ENCODE measurements around the gene EMID1. TPM values are rescaled to one million over a fixed set of nuclear protein-coding genes. Genes with fewer than 3 reads are reported as not detected.

EMID1 gene
- total RNA-seq, 1 donor from 2014 or later: 7.0 TPM

DNA sequence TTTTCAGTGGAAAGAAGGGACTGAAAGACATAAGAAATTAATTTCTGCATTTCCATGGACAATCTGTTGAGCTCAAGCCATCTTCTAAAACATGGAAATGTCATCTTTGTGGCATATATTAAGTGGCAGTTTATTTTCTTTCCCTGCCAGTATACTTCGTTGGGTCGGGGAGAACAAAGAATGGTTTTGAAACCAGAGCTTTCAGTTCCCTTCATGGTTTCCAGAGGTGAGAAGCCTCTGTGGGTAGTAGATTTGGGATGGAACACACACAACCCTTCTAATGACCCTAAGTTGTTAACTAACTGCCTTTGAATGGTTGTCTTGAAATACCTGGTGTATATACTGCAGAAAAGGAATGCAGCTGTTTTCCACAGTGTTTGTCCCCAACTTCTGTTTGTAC is 83.1 kb downstream of the EMID1 start:
- no peak for DNase-seq (ENCODE audit: low spot score)

DNA sequence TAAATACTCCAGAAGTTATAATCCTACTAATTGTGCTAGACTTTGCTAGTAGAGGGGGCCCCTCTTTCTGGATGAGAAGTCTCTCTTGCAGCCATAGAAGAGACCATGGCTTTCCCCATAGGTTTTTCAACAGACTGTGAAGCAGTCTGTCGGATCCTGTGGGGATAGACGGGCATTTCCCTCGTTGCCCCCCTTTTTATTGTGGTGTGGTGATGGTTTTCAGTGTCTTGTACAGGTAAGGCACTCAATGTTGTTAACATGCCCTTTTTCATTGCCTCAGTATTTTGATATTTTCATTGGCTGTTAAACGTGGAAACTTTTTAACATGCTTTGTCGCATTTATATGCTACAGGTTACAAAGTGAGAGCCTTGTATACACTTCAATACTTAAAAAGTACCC is 84.4 kb downstream of the EMID1 start:
- DNase-seq (ENCODE audit: low spot score): no peak

DNA sequence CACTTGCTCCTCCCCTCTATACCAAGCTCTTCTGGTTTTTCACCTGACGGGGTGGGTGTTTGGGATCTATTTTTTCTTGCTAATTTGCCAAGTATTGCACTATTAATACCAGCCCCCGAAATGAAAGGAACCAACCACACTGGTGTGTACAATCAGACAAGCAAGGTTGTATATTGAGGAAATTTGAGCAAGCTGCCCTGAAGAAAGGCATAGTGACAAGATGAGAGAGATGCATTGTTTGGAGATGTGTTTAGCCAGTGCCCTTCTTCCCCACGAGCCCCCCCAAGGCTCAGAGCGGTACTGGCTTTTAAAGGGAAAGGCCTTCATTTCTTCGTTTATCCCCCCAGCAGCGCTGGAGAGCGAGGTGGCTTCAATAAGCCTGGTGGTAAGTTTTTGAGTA is 85.5 kb downstream of the EMID1 start:
- no peak for DNase-seq (ENCODE audit: low spot score)

DNA sequence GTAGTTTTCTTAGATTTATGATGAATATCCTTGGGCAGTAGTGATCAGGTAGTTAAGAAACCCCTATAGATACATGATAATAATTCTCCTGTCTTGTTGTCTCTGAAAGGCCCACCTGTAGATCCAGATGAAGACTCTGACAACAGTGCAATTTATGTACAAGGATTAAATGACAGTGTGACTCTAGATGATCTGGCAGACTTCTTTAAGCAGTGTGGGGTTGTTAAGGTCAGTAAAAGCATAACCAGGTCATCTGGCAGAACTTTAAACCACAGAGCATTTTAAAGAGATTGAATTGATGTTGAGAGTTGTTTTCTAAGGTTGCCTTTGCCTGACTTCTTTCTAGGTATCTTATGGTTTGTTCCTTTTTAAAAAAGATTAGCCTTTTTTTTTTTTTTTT is 86.7 kb downstream of the EMID1 start:
- no peak for DNase-seq (ENCODE audit: low spot score)

DNA sequence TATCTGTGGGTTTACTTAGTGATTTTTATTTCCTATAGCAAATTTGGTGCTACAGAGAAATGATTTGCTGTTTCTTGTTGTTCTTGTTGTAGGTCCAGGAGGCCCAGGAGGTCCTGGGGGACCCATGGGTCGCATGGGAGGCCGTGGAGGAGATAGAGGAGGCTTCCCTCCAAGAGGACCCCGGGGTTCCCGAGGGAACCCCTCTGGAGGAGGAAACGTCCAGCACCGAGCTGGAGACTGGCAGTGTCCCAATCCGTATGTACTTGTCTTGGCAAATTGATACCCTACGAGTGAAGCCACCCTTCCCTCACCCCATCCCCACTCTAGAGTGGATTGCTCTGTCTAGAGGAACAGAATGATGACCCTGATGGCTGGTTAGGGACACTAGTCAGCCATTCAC is 92.9 kb downstream of the EMID1 start:
- DNase-seq (ENCODE audit: low spot score): no peak

DNA sequence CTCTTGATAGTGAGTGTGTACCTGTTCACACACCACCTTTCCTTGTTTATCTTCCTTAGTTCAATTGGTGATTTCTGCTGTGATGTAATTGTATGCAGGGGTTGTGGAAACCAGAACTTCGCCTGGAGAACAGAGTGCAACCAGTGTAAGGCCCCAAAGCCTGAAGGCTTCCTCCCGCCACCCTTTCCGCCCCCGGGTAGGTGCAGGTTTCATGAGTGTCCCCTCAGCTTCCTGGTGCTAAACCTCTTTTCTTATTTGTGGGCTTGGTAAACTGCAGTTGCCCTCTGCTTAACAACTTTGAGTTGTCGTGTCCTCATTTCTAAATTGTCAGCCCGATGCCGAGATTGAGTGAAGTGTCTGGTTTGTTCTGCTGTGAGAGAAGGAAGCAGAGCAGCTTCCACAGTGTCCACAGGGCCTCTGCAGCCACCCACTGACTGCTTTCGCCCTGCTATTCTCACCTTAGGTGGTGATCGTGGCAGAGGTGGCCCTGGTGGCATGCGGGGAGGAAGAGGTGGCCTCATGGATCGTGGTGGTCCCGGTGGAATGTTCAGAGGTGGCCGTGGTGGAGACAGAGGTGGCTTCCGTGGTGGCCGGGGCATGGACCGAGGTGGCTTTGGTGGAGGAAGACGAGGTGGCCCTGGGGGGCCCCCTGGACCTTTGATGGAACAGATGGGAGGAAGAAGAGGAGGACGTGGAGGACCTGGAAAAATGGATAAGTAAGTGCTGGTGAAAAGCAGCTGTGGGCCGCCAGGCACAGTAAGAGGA is 93.6 kb downstream of the EMID1 start:
- DNase-seq (ENCODE audit: low spot score): no peak

DNA sequence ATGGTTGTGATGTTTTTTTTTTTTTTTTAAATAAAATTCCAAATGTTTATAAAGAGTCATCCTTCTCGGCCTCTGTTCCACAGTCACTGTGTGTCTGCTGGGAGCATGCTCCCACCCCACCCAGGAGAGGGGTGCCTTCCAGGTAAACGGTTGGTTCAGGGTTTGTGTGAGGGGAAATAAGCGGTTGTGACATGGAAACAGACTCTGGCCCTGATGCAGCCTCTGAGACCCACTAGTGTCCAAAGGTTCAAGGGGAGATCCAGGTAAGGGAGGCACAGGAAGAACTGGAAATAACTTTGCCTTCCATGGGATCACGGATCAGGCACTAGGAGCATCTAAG is 94.7 kb downstream of the EMID1 start:
- DNase-seq (ENCODE audit: low spot score): no peak

DNA sequence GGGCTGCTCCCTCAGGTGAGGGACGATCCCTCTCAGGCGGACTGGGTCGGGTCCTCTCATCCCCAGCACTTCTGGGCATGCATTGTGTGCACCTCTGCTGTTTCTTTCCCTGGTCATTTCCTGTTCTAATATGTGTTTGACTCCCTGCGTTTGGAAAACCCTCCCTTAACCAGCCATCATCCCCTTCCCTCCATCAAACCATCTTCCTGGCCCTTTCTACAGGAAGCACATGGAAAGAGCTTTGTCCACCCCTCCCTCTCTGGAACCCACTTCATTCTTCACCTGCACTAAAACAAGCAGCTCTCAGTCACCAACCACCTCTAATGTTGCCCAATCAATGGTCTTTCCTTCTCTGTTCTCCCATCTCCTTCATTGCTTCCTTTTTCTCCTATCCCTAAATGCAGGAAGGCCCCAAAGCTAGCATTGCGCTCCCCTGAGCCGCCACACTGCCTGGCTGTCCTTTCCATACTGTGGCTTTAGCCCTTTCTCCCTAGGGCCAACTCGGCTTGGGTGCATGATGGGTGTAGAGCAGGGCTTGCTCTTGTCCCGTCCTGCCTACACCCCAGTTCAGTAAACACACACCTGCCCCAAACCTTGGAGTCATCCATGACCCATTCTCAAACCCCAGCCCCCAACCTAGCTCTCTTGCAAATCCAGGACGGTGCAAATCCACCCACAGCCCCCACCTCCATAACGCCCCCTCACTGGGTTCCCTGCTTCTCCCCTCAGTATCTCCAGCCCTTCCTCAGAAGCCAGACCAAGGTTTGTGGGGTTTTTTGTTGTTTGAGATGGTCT is 95.3 kb downstream of the EMID1 start:
- DNase-seq (ENCODE audit: low spot score): no peak

DNA sequence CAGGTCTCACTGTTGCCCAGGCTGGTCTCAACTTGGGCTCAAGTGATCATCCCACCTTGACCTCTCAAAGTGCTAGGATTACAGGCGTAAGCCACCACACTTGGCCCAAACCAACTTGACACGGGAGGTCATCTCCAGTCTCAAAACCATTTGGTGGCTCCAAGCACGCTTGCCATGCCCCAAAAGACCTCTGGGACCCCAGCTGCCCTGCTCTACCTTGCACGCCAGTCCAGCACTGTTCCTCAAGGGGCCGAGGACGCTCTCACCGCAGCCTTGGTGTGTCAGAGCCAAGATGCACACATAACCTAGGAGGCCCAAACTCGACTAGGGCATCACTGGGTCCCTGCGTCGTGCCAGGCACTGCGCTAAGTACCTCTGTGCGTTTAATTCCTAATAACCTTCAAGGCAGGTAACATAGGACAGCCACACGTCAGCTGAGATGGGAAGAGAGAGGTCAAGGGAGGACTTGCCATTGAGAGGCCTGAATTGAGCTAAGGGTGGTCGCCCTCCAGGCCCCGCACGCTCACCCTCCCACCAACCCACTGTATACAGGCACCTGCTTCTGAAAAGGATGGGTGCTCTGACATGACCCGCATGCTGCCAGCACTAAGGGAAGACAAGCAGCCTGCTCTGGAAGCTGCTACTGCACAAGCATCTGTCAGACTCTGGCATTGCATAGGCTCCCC is 96.2 kb downstream of the EMID1 start:
- no peak for DNase-seq (ENCODE audit: low spot score)

DNA sequence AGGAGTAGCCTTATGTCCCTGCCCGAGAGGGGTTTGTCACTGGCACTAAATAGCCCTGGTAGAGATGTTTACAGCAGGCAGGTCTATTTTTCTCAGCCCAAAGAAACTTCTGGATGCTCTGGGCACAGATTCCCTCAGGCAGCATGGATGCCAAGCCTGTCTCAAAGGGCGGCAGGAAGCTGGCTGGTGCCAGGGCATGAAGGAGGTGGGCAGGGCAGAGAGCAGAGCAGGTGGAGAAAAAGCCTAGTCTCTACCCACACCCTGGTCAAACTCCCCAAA is 96.6 kb downstream of the EMID1 start:
- DNase-seq (ENCODE audit: low spot score): no peak

DNA sequence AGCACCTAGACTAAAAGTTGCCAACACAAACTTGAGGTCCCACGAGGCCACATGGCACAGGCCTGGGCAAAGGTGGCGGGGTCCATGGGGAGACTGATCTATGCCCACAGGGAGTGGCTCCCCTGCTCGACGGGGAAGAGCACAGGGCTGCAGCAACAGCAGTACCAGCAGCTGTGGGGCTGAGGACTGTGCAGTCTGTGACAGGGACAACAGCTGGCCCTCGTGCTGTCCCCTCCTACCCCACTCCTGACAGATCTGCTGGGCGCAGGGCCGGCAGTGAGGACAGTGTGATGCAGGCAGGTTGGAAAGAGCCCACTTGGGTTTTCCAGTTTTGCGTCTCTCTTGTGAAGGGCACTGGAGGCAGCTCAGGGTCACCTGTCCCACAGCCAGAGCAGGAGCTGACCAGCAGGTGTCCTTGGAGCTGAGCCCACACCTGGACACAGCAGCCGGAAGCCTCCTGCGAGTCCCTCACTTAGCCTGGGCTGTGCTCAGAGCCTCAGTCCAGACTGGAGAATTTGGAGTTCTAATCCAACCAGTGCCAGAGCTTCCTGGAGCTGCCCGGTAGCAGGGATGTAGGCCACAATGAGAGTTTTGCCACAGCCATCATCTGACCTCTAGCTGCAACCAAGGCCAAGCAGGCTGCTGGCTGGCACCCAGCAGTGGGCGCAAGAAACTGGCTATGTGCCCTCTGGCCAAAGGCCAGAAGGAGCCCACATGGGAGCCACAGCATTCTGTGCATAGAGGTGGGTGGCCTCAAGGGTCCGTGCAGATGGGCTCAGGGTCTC is 97.2 kb downstream of the EMID1 start:
- DNase-seq (ENCODE audit: low spot score): no peak

DNA sequence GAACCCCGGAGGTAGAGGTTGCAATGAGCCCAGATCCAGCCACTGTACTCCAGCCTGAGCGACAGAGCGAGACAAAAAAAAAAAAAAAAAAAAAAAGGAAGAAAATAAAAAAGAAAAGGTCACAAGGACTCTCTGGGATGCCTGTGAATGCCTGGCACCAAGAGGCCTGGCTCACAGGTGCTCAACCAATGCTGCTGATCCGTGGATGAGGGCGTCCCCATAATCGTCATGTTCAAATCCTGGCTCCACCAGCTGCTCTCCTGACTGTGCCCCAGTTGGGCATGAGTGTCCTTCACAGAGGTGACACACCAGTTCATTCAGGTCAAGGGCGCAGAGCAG is 100.1 kb downstream of the EMID1 start:
- no peak for DNase-seq (ENCODE audit: low spot score)

DNA sequence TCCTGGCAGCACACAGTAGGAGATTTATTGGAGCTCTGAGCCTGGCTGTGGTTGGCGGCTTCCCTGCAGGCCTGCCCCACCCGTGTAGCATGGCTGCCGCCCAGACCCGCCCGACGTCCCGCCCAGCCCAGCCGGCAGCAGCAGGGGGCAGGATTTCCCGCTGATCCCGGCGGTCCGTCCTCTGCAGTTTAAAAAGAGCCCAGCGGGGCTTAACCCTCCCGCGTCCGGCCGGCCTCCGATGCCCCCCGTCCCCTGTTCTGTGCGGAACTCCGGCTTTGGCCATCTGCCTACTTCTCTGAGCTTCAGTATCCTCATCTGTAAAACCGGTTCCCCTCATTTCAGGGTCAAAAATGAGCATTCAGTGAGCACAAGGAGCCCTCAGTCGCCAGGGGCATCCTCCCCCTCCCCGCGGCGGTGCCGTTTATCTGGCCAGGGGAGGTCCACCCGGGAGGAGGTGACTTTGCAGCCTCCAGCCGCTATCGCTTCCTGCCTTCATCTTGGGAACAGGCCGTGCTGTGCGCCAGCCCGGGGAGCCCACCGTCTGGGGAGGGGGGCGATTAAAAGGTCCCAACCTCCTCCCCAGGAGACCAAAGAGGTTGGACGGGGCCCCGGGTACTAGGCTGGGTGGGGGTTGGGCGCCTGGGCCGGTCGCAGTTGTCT is 100.6 kb downstream of the EMID1 start, which contains the start of gene GAS2L1:
Gene GAS2L1, plus strand, starts transcription at position 476 of the 660 bp plus-strand sequence. CDS start 1,456 bp downstream, outside the sequence.
- peak; percentile 75 for DNase-seq (ENCODE audit: low spot score)

DNA sequence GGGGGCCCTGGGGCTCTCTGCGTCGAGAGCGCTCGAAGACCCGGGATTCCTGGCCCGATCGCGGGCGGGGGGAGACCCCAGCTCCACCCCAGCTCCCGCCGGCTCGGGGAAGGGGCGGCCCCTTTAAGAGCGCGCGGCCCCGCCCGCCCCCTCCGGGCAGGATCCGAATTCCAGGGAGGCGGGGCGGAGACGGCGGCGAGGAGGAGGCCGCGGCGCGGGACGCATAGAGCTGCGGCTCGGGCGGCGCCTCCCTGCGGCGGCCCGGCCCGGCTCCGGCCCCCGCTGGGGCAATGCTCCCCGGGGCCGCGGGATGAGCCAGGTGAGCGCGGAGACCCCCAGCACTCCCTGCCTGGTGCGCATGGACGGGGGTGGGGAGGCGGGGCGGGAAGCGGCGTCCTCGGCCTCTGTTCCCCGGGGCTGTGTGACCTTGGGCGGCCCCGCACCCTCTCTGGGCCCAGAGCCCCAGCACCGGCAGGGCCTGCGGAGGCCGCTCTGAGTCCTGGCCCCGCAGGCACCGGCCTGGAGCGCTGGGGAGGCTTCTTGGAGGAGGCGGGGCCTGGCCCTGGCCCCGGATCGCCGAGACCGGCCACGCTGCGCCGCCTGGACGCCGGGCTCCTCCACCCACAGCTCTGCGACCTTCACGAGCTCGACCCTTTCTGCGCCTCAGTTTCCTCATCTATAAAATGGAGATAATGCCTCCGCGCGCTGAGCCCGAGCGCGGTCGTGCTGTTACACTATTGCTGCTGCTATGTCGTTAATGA is 101.3 kb downstream of the EMID1 start:
- peak; percentile 63 for DNase-seq (ENCODE audit: low spot score)

DNA sequence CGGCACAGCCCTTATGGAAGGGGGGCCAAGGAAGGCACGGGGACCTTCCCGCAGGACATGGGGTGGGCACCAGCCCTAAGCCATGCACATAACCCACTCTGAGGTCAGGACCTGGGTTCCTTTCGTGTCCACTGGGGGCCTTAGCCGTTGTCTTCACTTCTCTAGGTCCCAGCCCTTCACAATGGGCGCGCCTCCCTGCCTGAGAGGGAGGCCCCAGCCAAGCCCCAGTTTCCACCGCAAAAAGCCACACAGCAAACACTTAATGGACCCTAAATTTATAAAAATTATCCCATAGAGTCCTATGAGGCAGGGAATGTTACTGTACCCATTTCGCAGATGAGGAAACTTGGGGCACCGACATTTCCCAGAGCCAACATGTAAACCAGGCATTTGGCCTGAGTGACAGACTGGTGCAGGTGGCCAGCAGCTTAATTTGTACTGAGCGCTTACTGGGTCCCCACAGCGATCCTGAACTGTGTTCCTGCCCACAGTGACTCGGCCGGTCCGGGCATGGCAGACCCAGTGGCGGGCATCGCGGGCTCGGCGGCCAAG is 102.0 kb downstream of the EMID1 start:
- DNase-seq (ENCODE audit: low spot score): no peak

DNA sequence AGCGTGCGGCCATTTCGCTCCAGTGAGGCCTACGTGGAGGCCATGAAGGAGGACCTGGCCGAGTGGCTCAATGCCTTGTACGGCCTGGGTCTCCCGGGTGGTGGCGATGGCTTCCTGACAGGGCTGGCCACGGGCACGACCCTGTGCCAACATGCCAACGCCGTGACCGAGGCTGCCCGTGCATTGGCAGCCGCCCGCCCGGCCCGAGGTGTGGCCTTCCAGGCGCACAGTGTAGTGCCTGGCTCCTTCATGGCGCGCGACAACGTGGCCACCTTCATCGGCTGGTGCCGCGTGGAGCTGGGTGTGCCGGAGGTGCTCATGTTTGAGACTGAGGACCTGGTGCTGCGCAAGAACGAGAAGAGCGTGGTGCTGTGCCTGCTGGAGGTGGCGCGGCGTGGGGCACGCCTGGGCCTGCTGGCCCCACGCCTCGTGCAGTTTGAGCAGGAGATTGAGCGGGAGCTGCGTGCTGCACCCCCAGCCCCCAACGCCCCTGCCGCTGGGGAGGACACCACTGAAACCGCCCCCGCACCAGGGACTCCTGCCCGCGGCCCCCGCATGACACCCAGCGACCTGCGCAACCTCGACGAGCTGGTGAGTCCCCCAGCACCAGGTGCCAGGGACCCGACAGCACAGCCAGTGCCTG is 102.6 kb downstream of the EMID1 start:
- no peak for DNase-seq (ENCODE audit: low spot score)

DNA sequence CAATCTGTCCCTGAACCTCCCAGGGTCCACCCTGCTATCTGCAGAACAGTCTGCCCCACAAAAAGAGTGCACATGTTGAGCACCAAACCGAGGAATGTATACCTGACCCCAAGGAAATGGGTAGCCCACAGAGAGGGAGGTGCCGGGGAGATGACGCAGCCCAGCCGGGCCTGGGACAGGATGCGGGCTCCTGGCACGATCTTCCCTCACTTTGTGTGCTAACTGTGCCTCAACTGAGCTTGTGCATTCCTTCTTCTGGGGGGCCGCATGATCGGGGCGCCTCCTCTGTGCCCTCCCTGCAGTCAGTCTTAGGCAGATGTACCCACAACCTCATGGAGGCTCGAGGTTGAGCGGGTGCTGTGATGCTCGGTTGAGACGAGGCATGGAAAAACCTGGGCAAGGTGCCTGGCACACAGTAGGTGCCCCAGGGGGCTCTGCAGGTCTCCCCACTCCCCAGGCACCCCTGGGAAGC is 103.1 kb downstream of the EMID1 start:
- no peak for DNase-seq (ENCODE audit: low spot score)

Measured in mucosa of gallbladder (tissue), 1 donor.